Stromal cell of bone marrow (primary cell): Measurements from ENCODE around the gene CLCA1.

Experiments
- DNase-seq: peaks from one replicate; pipeline ENCODE4 v3.0.0-alpha.2; 2012; ENCODE audit warnings: low read depth

The CLCA1 gene, protein sequence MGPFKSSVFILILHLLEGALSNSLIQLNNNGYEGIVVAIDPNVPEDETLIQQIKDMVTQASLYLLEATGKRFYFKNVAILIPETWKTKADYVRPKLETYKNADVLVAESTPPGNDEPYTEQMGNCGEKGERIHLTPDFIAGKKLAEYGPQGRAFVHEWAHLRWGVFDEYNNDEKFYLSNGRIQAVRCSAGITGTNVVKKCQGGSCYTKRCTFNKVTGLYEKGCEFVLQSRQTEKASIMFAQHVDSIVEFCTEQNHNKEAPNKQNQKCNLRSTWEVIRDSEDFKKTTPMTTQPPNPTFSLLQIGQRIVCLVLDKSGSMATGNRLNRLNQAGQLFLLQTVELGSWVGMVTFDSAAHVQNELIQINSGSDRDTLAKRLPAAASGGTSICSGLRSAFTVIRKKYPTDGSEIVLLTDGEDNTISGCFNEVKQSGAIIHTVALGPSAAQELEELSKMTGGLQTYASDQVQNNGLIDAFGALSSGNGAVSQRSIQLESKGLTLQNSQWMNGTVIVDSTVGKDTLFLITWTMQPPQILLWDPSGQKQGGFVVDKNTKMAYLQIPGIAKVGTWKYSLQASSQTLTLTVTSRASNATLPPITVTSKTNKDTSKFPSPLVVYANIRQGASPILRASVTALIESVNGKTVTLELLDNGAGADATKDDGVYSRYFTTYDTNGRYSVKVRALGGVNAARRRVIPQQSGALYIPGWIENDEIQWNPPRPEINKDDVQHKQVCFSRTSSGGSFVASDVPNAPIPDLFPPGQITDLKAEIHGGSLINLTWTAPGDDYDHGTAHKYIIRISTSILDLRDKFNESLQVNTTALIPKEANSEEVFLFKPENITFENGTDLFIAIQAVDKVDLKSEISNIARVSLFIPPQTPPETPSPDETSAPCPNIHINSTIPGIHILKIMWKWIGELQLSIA

DNA sequence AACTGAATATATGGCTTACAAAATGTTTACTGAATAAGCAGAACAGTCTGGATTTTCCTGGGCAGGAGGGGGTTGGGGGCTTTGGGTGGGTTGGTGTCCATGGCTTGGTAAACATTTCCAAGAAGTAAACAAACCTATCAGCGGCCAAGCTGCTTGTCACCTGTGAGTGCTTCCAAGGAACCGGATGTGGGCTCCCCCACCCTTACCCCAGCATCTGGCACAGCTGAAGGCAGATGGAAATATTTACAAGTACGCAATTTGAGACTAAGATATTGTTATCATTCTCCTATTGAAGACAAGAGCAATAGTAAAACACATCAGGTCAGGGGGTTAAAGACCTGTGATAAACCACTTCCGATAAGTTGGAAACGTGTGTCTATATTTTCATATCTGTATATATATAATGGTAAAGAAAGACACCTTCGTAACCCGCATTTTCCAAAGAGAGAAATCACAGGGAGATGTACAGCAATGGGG lies at the start of gene CLCA1:
TSS of gene CLCA1 (plus strand) at position 427 of the 477 bp plus-strand sequence. CDS start at position 472, 45 bp downstream.
- DNase-seq = no peak

- peak; percentile 40 for DNase-seq
These were observed 49.3 kb upstream of the CLCA1 start for GRCh38 chr1:86419277-86419903.

DNA sequence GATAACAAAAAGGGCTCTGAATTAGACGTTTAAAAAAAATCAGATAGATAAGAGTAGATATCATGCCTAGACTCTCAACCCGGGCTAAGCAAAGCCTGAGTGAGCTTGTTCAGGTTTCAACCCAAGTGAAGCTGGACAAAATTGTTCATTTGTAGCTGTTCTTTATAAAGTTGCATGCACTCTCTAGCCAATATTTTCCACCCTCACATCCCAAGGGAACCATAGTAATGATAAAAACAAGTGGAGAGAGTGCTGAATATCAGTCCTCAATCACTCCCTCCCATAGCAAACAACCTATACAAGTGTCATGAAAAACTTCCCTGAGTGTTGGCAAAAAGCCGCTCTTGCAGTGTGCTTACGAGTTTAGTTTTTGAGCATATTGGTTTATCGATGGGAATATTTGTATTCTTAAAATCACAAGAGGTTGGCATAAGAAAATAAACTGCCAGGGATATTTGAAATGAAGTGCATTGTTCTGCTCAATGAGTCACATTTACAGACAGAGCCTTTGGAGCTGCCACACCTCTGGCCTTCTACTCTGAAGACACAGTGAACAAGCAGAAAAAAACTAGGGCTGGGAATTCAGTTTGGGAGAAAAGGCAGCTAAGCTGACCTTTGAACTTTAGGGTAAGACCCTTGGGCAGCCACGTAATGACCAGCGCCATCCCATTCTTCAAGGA lies 47.0 kb upstream of the CLCA1 start:
- DNase-seq = peak; percentile 31

DNA sequence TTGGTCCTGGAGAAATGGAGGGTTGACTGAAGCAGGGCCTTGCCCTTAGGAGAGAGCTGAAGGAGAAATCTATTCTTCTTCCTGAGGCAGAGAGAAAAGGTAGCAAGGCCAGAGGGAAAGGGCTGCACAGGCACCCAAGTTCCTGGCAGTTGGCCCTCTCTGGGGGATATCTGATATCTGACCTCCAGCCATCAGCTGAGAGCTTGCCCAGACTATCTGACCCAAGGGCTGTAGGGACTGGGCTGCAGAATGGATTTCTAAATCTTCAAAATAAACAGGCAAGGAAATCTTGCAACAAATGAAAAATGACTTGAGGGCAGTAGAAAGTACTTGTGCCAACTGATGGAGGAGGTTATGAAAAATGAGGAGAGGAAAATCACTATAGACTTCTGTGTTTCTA lies 45.3 kb upstream of the CLCA1 start:
- DNase-seq = no peak

- no peak for DNase-seq
These were observed 44.9 kb upstream of the CLCA1 start, which contains the start of gene CLCA2 for GRCh38 chr1:86423873-86424272. CLCA2 (plus strand) TSS chr1:86424171; CDS start chr1:86424248, 77 bp downstream.

DNA sequence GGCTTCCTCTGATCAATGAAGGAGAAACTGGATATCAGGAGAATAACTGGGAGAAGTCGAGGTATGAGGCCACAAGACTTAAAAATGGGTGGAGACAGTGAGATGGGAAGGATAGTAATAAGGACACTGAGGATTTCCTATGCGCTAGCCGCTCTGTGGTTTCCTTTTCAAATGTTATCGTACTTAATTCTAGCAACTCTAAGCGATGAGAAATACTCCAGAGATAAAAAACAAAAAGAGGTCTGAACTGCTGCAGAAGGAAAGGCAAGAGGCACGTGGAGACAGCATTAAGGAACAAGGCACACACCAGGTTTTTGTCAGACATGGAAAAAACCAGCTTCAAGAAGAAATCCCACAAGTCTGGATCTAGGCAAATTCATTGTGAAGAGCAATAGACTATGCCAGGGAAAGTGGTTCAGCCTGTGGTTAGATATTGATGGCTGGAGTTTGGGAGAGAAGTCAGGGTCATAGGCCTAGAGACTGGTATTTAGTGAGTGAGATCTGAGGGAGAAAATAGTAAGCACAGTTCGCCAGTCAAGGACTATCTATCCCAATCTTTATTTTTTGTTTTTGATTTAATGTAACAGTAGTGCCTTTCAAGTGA lies 39.5 kb upstream of the CLCA1 start:
- peak; percentile 51 for DNase-seq

GRCh38 chr1:86429835-86430234 lies 38.9 kb upstream of the CLCA1 start:
- peak; percentile 97 for DNase-seq

DNA sequence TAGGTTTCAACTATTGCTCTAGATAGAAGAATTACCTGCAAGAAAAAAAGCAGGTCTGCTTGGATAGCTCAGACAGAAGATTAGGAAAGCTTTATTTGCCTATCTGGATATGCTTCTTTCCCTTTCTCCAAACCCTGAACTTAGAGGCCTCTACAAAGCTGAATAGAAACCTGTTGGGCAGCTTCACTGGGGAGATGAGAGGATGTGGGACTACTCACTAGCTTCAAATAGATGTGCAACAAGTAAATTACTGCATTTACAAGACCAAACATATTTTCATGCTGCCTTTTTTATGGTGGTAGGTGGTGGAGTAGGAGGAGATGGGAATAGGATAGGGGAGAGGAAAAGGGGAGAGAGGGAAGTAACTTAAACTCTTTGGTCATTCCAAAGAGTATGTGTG lies 38.4 kb upstream of the CLCA1 start:
- no peak for DNase-seq

GRCh38 chr1:86434059-86434458 lies 34.7 kb upstream of the CLCA1 start:
- no peak for DNase-seq

DNA sequence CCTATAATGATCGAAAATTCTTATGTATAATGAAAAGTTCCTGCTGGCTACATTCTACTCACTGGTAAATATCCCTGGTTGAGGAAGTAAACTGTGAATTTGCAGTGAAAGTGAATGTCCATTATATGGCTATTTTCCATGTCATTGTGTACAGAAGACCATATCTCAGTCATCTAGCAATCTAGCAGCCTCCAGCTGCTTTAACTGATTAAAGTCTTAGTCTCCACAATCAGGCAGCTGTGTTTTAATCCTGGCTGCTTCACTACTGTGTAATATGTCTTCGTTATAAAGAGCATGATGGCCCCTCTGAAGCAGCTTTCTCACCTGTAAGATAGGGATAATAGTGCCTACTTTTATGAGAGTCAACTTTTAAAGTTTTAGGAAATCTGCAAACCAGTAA lies 33.4 kb upstream of the CLCA1 start:
- DNase-seq = no peak

- DNase-seq = no peak
These were observed 32.7 kb upstream of the CLCA1 start for GRCh38 chr1:86436041-86436440.

GRCh38 chr1:86441581-86441980 lies 27.1 kb upstream of the CLCA1 start:
- DNase-seq = no peak

DNA sequence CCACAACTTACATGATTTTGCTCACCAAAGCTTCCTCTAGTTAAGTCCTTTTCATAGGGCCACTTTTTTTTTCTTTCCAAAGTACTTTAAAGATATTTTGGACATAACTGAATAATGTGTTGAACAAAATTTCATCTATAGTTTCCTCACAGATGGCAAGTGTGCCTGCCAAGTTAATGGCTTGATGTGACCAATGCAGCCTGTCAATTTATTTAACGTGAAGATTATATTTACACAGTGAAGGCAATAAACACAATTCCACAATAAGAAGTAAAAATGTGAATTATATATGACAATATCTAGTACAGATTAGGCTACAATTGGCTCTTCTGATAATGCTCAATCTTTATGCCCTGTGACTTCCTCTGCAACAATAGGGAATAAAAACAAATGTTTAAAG lies 26.7 kb upstream of the CLCA1 start:
- DNase-seq = no peak

DNA sequence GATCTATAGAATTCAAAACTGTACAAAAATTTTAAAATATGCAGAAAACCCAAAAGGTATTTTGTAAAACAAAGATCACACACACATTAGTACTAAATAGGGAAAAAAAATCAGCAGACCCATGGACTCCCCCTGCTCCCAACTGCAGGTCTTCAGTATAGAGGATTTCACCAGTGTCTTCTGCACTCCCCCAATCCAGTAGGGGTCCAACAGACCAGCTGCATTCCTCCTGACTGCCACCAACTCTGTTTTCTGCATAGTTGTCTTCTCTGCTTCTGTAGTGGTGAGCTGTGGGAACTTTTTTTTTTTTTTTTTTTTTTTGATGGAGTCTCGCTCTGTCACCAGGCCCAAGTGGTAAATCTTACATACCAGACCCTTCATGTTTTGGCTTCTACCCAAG lies 22.8 kb upstream of the CLCA1 start:
- DNase-seq = no peak

- no peak for DNase-seq
These were observed 21.4 kb upstream of the CLCA1 start for GRCh38 chr1:86447198-86447790.

DNA sequence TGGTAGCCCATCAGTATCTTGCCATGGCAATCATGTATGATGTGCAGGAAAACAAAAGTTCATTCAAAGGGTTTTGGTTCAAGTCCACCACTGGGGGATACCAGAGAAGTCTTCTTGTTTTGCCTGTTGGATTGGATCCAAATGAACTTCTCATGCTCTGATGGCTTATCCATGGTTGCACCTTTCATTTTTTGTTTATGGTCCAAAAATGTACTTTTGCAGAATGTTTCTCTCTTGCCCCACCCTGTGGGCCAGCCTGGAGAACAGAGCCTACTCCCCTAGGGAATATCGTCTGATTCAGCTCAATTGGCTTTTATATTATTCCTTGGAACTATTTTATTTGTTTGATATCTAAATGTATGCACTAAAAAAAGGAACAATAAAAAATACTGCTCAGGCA lies 20.1 kb upstream of the CLCA1 start:
- DNase-seq = no peak

DNA sequence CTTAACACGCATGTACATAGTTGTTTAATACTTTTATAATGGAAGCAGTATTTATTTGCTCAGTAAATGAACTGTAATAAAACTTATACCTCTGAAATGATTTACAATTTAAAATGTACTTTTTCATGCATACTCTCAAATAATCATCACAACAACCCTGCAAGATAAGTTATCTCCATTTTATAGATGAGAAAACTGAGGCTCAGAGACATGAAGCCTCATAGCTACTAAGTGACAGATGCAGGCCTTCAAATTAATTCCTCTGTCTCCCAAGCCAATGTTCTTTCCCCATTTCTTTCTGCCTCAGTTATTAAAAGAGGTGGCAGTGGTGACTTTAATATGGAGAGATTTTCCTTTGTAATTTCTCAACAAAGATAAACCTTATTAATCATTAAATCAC lies 19.6 kb upstream of the CLCA1 start:
- no peak for DNase-seq

- no peak for DNase-seq
These were observed 17.9 kb upstream of the CLCA1 start for GRCh38 chr1:86450847-86451246.

DNA sequence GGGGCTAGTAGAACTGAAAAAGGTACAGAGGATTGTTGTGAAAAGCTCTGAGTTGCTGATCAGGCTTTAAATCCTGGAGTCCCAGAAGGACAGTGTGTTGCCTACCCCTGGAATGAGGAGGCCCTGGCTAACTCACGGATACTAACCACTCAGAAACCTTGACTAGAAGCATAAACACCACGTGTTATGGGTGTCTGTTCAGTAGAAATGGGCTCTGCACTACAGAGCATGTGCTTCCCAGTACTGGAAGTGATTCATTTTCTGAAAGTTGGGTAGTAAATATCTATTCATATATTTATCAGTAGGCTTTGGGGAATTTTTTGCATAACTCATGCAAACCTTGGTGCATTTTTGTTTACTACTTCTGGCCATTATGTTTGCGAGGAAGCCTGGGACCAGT lies 15.1 kb upstream of the CLCA1 start:
- DNase-seq = no peak

DNA sequence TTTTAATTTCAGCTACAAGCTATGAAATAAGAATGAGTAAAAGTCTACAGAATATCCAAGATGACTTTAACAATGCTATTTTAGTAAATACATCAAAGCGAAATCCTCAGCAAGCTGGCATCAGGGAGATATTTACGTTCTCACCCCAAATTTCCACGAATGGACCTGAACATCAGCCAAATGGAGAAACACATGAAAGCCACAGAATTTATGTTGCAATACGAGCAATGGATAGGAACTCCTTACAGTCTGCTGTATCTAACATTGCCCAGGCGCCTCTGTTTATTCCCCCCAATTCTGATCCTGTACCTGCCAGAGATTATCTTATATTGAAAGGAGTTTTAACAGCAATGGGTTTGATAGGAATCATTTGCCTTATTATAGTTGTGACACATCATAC lies 13.7 kb upstream of the CLCA1 start:
- DNase-seq = no peak

- no peak for DNase-seq
These were observed 7.7 kb upstream of the CLCA1 start for GRCh38 chr1:86460998-86461397.
